ENCODE results near the gene COL5A1. TPM values are rescaled to one million over a fixed set of nuclear protein-coding genes. Genes with fewer than 3 reads are reported as not detected.

Gene COL5A1
- polyA plus RNA-seq, 3 donors = 0.01 TPM; not detected in 2

GRCh38 chr9:134624621-134625181, 16.9 kb upstream of the COL5A1 start:
- WGBS (ENCODE audit: insufficient coverage) = 95% methylated on average over 4 of the region's 7 CpGs
- DNase-seq = no peak
- Mint-ChIP-seq H3K4me3 (no peak overlapping the region), H3K27me3 (ENCODE audit: low read depth in 3 of 3) (peaks cover 3 to 7% (median 5%) of the 10 kb centered on the region in 3 donors), H3K36me3 (no peaks in the 10 kb centered on the region), H3K4me1 (no peaks in the 10 kb centered on the region), H3K9me3 (no peaks in the 10 kb centered on the region), H3K27ac (peak overlapping the region in 2 of 7 donors; percentile 54 to 57)
- no peak for TF ChIP-seq CTCF (IDR thresholded peaks at IDR 0.05)
- no peak overlapping the region for H3K27ac ChIP-seq (ENCODE audit: low read depth in 1 of 2, low read length in 2 of 2)
- H3K4me1 ChIP-seq (ENCODE audit: control insufficient read depth in 1 of 2, insufficient read depth in 2 of 2, low read length in 2 of 2) = no peaks in the 10 kb centered on the region
- no peaks in the 10 kb centered on the region for H3K9me3 ChIP-seq (replicated peaks in 1 of 2; ENCODE audit: control insufficient read depth in 1 of 2, insufficient read depth in 1 of 2, low read length in 2 of 2)
- no peaks in the 10 kb centered on the region for H3K79me2 ChIP-seq (ENCODE audit: insufficient read depth, low read length)
- no peaks in the 10 kb centered on the region for H3K36me3 ChIP-seq (replicated peaks in 1 of 2; ENCODE audit: control insufficient read depth in 1 of 2, insufficient read depth in 2 of 2, low read length in 2 of 2)
- intact Hi-C loops (cut with micrococcal nuclease) = no loop called here
- H3K27me3 ChIP-seq (ENCODE audit: control insufficient read depth in 2 of 2, insufficient read depth in 2 of 2, low read length in 2 of 2) = no peaks in the 10 kb centered on the region
- H2AFZ ChIP-seq (ENCODE audit: insufficient read depth, low read depth, low read length, poor library complexity, severe bottlenecking) = no peak overlapping the region
- no peaks in the 10 kb centered on the region for H4K20me1 ChIP-seq (ENCODE audit: insufficient read depth, low read length)
- H3K9ac ChIP-seq (ENCODE audit: insufficient read depth, low read length, poor library complexity, severe bottlenecking) = no peak overlapping the region
- no peak overlapping the region for H3K4me2 ChIP-seq (replicated peaks; ENCODE audit: extremely low read depth, low read length, poor library complexity, severe bottlenecking)
- H3K4me3 ChIP-seq (replicated peaks in 1 of 3; ENCODE audit: low read depth in 2 of 3, low read length in 3 of 3) = no peak overlapping the region

- Histone ChIP-seq H3K9ac (ENCODE audit: insufficient read depth, low read length, poor library complexity, severe bottlenecking) (no peak overlapping the region), H3K4me1 (ENCODE audit: control insufficient read depth in 1 of 2, insufficient read depth in 2 of 2, low read length in 2 of 2) (no peaks in the 10 kb centered on the region), H3K27me3 (ENCODE audit: control insufficient read depth in 2 of 2, insufficient read depth in 2 of 2, low read length in 2 of 2) (no peaks in the 10 kb centered on the region), H3K79me2 (ENCODE audit: insufficient read depth, low read length) (no peaks in the 10 kb centered on the region), H4K20me1 (ENCODE audit: insufficient read depth, low read length) (no peaks in the 10 kb centered on the region), H3K36me3 (replicated peaks in 1 of 2; ENCODE audit: control insufficient read depth in 1 of 2, insufficient read depth in 2 of 2, low read length in 2 of 2) (no peaks in the 10 kb centered on the region), H3K4me2 (replicated peaks; ENCODE audit: extremely low read depth, low read length, poor library complexity, severe bottlenecking) (no peak overlapping the region), H2AFZ (ENCODE audit: insufficient read depth, low read depth, low read length, poor library complexity, severe bottlenecking) (no peak overlapping the region), H3K9me3 (replicated peaks in 1 of 2; ENCODE audit: control insufficient read depth in 1 of 2, insufficient read depth in 1 of 2, low read length in 2 of 2) (no peaks in the 10 kb centered on the region), H3K4me3 (replicated peaks in 1 of 3; ENCODE audit: low read depth in 2 of 3, low read length in 3 of 3) (no peak overlapping the region), H3K27ac (ENCODE audit: low read depth in 1 of 2, low read length in 2 of 2) (no peak overlapping the region)
- Mint-ChIP-seq H3K27ac (no peak overlapping the region), H3K4me3 (no peak overlapping the region), H3K9me3 (no peaks in the 10 kb centered on the region), H3K36me3 (no peaks in the 10 kb centered on the region), H3K27me3 (ENCODE audit: low read depth in 3 of 3) (peaks cover 3 to 7% (median 3%) of the 10 kb centered on the region in 3 donors), H3K4me1 (no peaks in the 10 kb centered on the region)
- 87% methylated on average over 22 of the region's 22 CpGs for WGBS (ENCODE audit: insufficient coverage)
- TF ChIP-seq CTCF (IDR thresholded peaks at IDR 0.05) = no peak
- no peak for DNase-seq
- intact Hi-C loops (cut with micrococcal nuclease) = no loop called here
Observed at GRCh38 chr9:134625361-134626068, 16.1 kb upstream of the COL5A1 start.

Data from CD14-positive monocyte (primary cell).